WTC11 (cell line): ENCODE data around the gene QDPR. TPM values are rescaled to one million over a fixed set of nuclear protein-coding genes. Genes with fewer than 3 reads are reported as not detected.

ENCODE experiments used
- ATAC-seq: fragments of 200-7000 bp; cut with Tn5 transposase; 2 replicates; pipeline ENCODE4 v1.10.0; 2021; ENCODE audit warnings: mild to moderate bottlenecking, moderate library complexity
- CTCF ChIA-PET: fragments of 300-600 bp; sonication (Branson Sonifier 250); formaldehyde crosslinking; loops from one replicate; lab custom pipeline; 2021; ENCODE audit warnings: antibody characterized with exemption; lab: Charles Lee
- POLR2A ChIA-PET: fragments of 350-600 bp; sonication (Branson Sonifier 250); formaldehyde crosslinking; loops from one replicate; lab custom pipeline; 2021; ENCODE audit warnings: antibody characterized with exemption; lab: Charles Lee
- DNase-seq: peaks from one replicate; pipeline ENCODE4 v3.0.0; 2021; ENCODE audit warnings: low spot score
- H3K27ac Mint-ChIP-seq: 2 replicates; pipeline ENCODE4 v1.8.0; 2021; ENCODE audit warnings: mixed read lengths
- H3K27me3 Mint-ChIP-seq: 2 replicates; pipeline ENCODE4 v1.8.0; 2021; ENCODE audit warnings: low read depth, mild to moderate bottlenecking, moderate library complexity, mixed read lengths
- H3K36me3 Mint-ChIP-seq: 2 replicates; pipeline ENCODE4 v1.8.0; 2021; ENCODE audit warnings: mixed read lengths
- H3K4me1 Mint-ChIP-seq: 2 replicates; pipeline ENCODE4 v1.8.0; 2022; ENCODE audit warnings: mixed read lengths
- H3K4me3 Mint-ChIP-seq: 2 replicates; pipeline ENCODE4 v1.8.0; 2021; ENCODE audit warnings: mild to moderate bottlenecking, moderate library complexity, mixed read lengths
- H3K9me3 Mint-ChIP-seq: 2 replicates; pipeline ENCODE4 v1.8.0; 2021; ENCODE audit warnings: mixed read lengths
- ARID4B ChIP-seq: sonication (generic); formaldehyde crosslinking; IDR thresholded peaks from 2 replicates; pipeline ENCODE4 v1.8.0; 2023; ENCODE audit warnings: missing genetic modification reagents, mild to moderate bottlenecking, borderline replicate concordance
- ATF6 ChIP-seq: sonication (generic); formaldehyde crosslinking; IDR thresholded peaks from 2 replicates; pipeline ENCODE4 v1.8.1; 2023; ENCODE audit warnings: mild to moderate bottlenecking, missing genetic modification reagents
- CTCF ChIP-seq: fragments of 200-600 bp; IDR thresholded peaks from 2 replicates; pipeline ENCODE4 v1.8.0; 2022; ENCODE audit warnings: antibody characterized with exemption
- EMX1 ChIP-seq: fragments of 250-450 bp; sonication (Bioruptor Pico); IDR thresholded peaks from 2 replicates; pipeline ENCODE4 v1.8.0; 2021; ENCODE audit warnings: mild to moderate bottlenecking
- ERG ChIP-seq: fragments of 250-450 bp; sonication (Bioruptor Pico); IDR thresholded peaks from 2 replicates; pipeline ENCODE4 v1.8.0; 2021; ENCODE audit warnings: mild to moderate bottlenecking
- GABPB1 ChIP-seq: sonication (generic); formaldehyde crosslinking; IDR thresholded peaks from 2 replicates; pipeline ENCODE4 v1.8.1; 2023; ENCODE audit warnings: mild to moderate bottlenecking, missing genetic modification reagents
- JAZF1 ChIP-seq: fragments of 250-450 bp; sonication (Bioruptor Pico); IDR thresholded peaks from 2 replicates; pipeline ENCODE4 v1.9.0; 2021; ENCODE audit warnings: moderate library complexity, mild to moderate bottlenecking, inconsistent platforms
- KAT7 ChIP-seq: sonication (generic); formaldehyde crosslinking; IDR thresholded peaks from 2 replicates; pipeline ENCODE4 v1.8.1; 2023; ENCODE audit warnings: missing genetic modification reagents, mild to moderate bottlenecking, borderline replicate concordance
- MXD4 ChIP-seq: fragments of 250-450 bp; sonication (Bioruptor Pico); IDR thresholded peaks from 2 replicates; pipeline ENCODE4 v1.8.0; 2021; ENCODE audit warnings: mild to moderate bottlenecking, moderate library complexity, borderline replicate concordance
- NR1H2 ChIP-seq: sonication (generic); formaldehyde crosslinking; IDR thresholded peaks from 2 replicates; pipeline ENCODE4 v1.9.0; 2021; ENCODE audit warnings: mild to moderate bottlenecking, moderate library complexity, missing genetic modification reagents
- NR2C2 ChIP-seq: sonication (generic); formaldehyde crosslinking; IDR thresholded peaks from 2 replicates; pipeline ENCODE4 v1.8.0; 2022; ENCODE audit warnings: mild to moderate bottlenecking, missing genetic modification reagents
- RORB ChIP-seq: fragments of 250-450 bp; sonication (Bioruptor Pico); IDR thresholded peaks from 2 replicates; pipeline ENCODE4 v1.9.0; 2021; ENCODE audit warnings: mild to moderate bottlenecking
- TEAD1 ChIP-seq: sonication (generic); formaldehyde crosslinking; IDR thresholded peaks from 2 replicates; pipeline ENCODE4 v1.8.0; 2022; ENCODE audit warnings: mild to moderate bottlenecking, missing genetic modification reagents
- TEAD4 ChIP-seq: sonication (generic); formaldehyde crosslinking; IDR thresholded peaks from 2 replicates; pipeline ENCODE4 v1.8.0; 2022; ENCODE audit warnings: mild to moderate bottlenecking, missing genetic modification reagents
- ZBTB21 ChIP-seq: sonication (generic); formaldehyde crosslinking; IDR thresholded peaks from 2 replicates; pipeline ENCODE4 v1.8.1; 2023; ENCODE audit warnings: mild to moderate bottlenecking, missing genetic modification reagents, borderline replicate concordance
- ZNF138 ChIP-seq: sonication (generic); formaldehyde crosslinking; conservative IDR thresholded peaks from 2 replicates; pipeline ENCODE4 v1.8.1; 2022; ENCODE audit warnings: mild to moderate bottlenecking, moderate library complexity, missing genetic modification reagents
- ZNF425 ChIP-seq: fragments of 250-450 bp; sonication (Bioruptor Pico); conservative IDR thresholded peaks from 2 replicates; pipeline ENCODE4 v1.9.0; 2021; ENCODE audit warnings: mild to moderate bottlenecking
- total RNA-seq: library from RNA; stranded (reverse); gene quantifications from 3 replicates; pipeline ENCODE4 v1.2.3, GENCODE V29; 2021

The QDPR gene
- total RNA-seq, 1 experiment from 2014 or later: 33.6 TPM

- TF ChIP-seq ARID4B: no peak
- no peak for TF ChIP-seq NR1H2 (CRISPR knock-in tag)
- TF ChIP-seq ERG (CRISPR knock-in tag): no peak
- TF ChIP-seq CTCF: no peak
These were observed 47.8 kb upstream of the QDPR start (continued) for GRCh38 chr4:17559709-17560048.

GRCh38 chr4:17558941-17559708 lies 47.2 kb upstream of the QDPR start:
- H3K27ac Mint-ChIP-seq: no peak overlapping the region
- no peaks in the 10 kb centered on the region for H3K9me3 Mint-ChIP-seq
- POLR2A ChIA-PET: no interaction called here
- no peak for DNase-seq
- no peaks in the 10 kb centered on the region for H3K36me3 Mint-ChIP-seq
- H3K4me1 Mint-ChIP-seq: no peaks in the 10 kb centered on the region
- peaks cover 4% of the 10 kb centered on the region; the same call in 1 of the 2 replicates for H3K27me3 Mint-ChIP-seq
- no peak for ATAC-seq
- TF ChIP-seq MXD4 (CRISPR knock-in tag) (no peak), ZNF138 (CRISPR knock-in tag) (no peak), TEAD1 (CRISPR knock-in tag) (no peak), NR2C2 (CRISPR knock-in tag) (no peak), ZNF425 (CRISPR knock-in tag) (no peak), GABPB1 (CRISPR knock-in tag) (peak; percentile 61; the same call in 1 of the 2 replicates)
- CTCF ChIA-PET: no interaction called here
- no peak overlapping the region for H3K4me3 Mint-ChIP-seq

- Mint-ChIP-seq H3K4me1 (no peaks in the 10 kb centered on the region), H3K27ac (no peak overlapping the region), H3K36me3 (no peaks in the 10 kb centered on the region), H3K27me3 (peaks cover 4% of the 10 kb centered on the region; the same call in 1 of the 2 replicates), H3K9me3 (no peaks in the 10 kb centered on the region)
- CTCF ChIA-PET: no interaction called here
- POLR2A ChIA-PET: no interaction called here
- ATAC-seq (no peak), DNase-seq (no peak)
- TF ChIP-seq KAT7 (CRISPR knock-in tag) (no peak), ATF6 (CRISPR knock-in tag) (no peak), JAZF1 (no peak), EMX1 (CRISPR knock-in tag) (no peak), RORB (no peak), ZBTB21 (CRISPR knock-in tag) (no peak), TEAD4 (CRISPR knock-in tag) (no peak)
- TF ChIP-seq, all 79 proteins: peak for 0
- no peak overlapping the region for H3K4me3 Mint-ChIP-seq
These were observed 46.0 kb upstream of the QDPR start for GRCh38 chr4:17557880-17558279.
